Placental epithelial cell (primary cell): ENCODE data around the gene CBR1. TPM values are rescaled to one million over a fixed set of nuclear protein-coding genes. Genes with fewer than 3 reads are reported as not detected.

Experiments used
- small RNA-seq: library from RNA; depleted of rRNA; stranded (forward); fragments of <200 nt; gene quantifications from one replicate; pipeline ENCODE3, GENCODE V24; 2012
- total RNA-seq: library from RNA; depleted of rRNA; stranded (reverse); fragments of >200 nt; gene quantifications from 2 replicates; pipeline ENCODE4 v1.2.3, GENCODE V29; 2012

CBR1 gene
- total RNA-seq = 34.9 and 81.3 TPM in 2 replicates

GRCh38 chr21:36069713-36070583, at the start of gene CBR1:
TSS of gene CBR1 (plus strand) at chr21:36070024. CDS start at chr21:36070116, 92 bp downstream.

GRCh38 chr21:36060159-36060921, 9.5 kb upstream of the CBR1 start, which contains the start of gene SETD4:
TSS of gene SETD4 (minus strand) at chr21:36060526. CDS start at chr21:36058888, 1,638 bp downstream.

Small RNAs within 50 kb of the gene (small RNA-seq; reads per million reads assigned to genes)
- not detected for gene RNU6-992P

Other genes with a start within 250 kb of the CBR1 start
- gene SETD4, start 9.5 kb upstream of the CBR1 start, total RNA-seq = 14.9 and 17.9 TPM in 2 replicates
- gene CBR3, start 65.1 kb downstream of the CBR1 start, total RNA-seq = 0.54 and 2.4 TPM in 2 replicates
- gene DOP1B, start 86.8 kb downstream of the CBR1 start, total RNA-seq = 3.9 and 7.1 TPM in 2 replicates